BE2C (cell line): Measurements from ENCODE around the gene ITGA3.

ENCODE experiments used
- DNase-seq: peaks from one replicate; pipeline ENCODE4 v3.0.0-alpha.2; 2020
- H3K27me3 ChIP-seq: fragments of 250-450 bp; sonication (Bioruptor Pico); 2 replicates; pipeline ENCODE4 v1.5.1; 2020; ENCODE audit warnings: mild to moderate bottlenecking
- H3K36me3 ChIP-seq: fragments of 250-450 bp; sonication (Bioruptor Pico); 2 replicates; pipeline ENCODE4 v1.5.1; 2020; ENCODE audit warnings: mild to moderate bottlenecking
- H3K4me1 ChIP-seq: fragments of 250-450 bp; sonication (Bioruptor Pico); 2 replicates; pipeline ENCODE4 v1.5.1; 2020
- H3K4me3 ChIP-seq: 2 replicates; pipeline ENCODE4 v1.5.1; 2011; ENCODE audit warnings: low read depth, low read length
- H3K9me3 ChIP-seq: fragments of 250-450 bp; sonication (Bioruptor Pico); 2 replicates; pipeline ENCODE4 v1.5.1; 2020
- CTCF ChIP-seq: IDR thresholded peaks from 2 replicates; pipeline ENCODE4 v1.5.1; 2012; ENCODE audit warnings: mild to moderate bottlenecking, low read depth, low read length

The ITGA3 gene

GRCh38 chr17:50111673-50112655, 56.1 kb downstream of the ITGA3 start:
- no peak overlapping the region for H3K4me3 ChIP-seq
- H3K4me1 ChIP-seq: peaks cover 8% of the 10 kb centered on the region
- no peaks in the 10 kb centered on the region for H3K27me3 ChIP-seq
- H3K9me3 ChIP-seq: no peaks in the 10 kb centered on the region
- DNase-seq: no peak
- no peaks in the 10 kb centered on the region; the same call in 1 of the 2 replicates for H3K36me3 ChIP-seq
- TF ChIP-seq CTCF: peak; percentile 20; the same call in 1 of the 2 replicates

GRCh38 chr17:50112694-50113093, 56.8 kb downstream of the ITGA3 start:
- Histone ChIP-seq H3K27me3 (no peaks in the 10 kb centered on the region), H3K36me3 (no peaks in the 10 kb centered on the region; the same call in 1 of the 2 replicates), H3K4me1 (peaks cover 8% of the 10 kb centered on the region), H3K9me3 (no peaks in the 10 kb centered on the region), H3K4me3 (no peak overlapping the region)
- no peak for DNase-seq
- no peak for TF ChIP-seq CTCF

GRCh38 chr17:50113624-50114320, 57.9 kb downstream of the ITGA3 start:
- Histone ChIP-seq H3K36me3 (no peaks in the 10 kb centered on the region), H3K9me3 (no peaks in the 10 kb centered on the region), H3K4me3 (no peak overlapping the region), H3K4me1 (peaks cover 8% of the 10 kb centered on the region), H3K27me3 (no peaks in the 10 kb centered on the region)
- no peak for DNase-seq
- no peak for TF ChIP-seq CTCF

GRCh38 chr17:50114401-50114800, 58.5 kb downstream of the ITGA3 start:
- no peak overlapping the region for H3K4me3 ChIP-seq

GRCh38 chr17:50114849-50115357, 59.0 kb downstream of the ITGA3 start:
- Histone ChIP-seq H3K9me3 (no peaks in the 10 kb centered on the region), H3K4me1 (peaks cover 8% of the 10 kb centered on the region), H3K27me3 (no peaks in the 10 kb centered on the region), H3K4me3 (no peak overlapping the region), H3K36me3 (no peaks in the 10 kb centered on the region)
- peak; percentile 87 for TF ChIP-seq CTCF
- peak; percentile 57 for DNase-seq

More at GRCh38 chr17:50114401-50114800, 58.5 kb downstream of the ITGA3 start:
- Histone ChIP-seq H3K9me3 (no peaks in the 10 kb centered on the region), H3K4me1 (peaks cover 8% of the 10 kb centered on the region), H3K36me3 (no peaks in the 10 kb centered on the region), H3K27me3 (no peaks in the 10 kb centered on the region)
- TF ChIP-seq CTCF: no peak
- DNase-seq: no peak
